Measurements from ENCODE around the gene AMN1.
"Not testable (repeated sequence)": the region's sequence is repeated elsewhere in the genome, so short reads cannot be mapped to it uniquely, and the experiment has no call there.

The AMN1 gene

GRCh38 chr12:31672521-31672920 lies 56.3 kb downstream of the AMN1 start:
- DNase-seq = no peak

GRCh38 chr12:31669582-31669981 lies 59.2 kb downstream of the AMN1 start:
- not testable (repeated sequence) for DNase-seq

GRCh38 chr12:31669020-31669419 lies 59.8 kb downstream of the AMN1 start:
- DNase-seq = no peak

GRCh38 chr12:31664038-31664437 lies 64.8 kb downstream of the AMN1 start:
- DNase-seq = no peak

GRCh38 chr12:31663576-31663975 lies 65.2 kb downstream of the AMN1 start:
- no peak for DNase-seq

GRCh38 chr12:31662176-31662849 lies 66.5 kb downstream of the AMN1 start:
- DNase-seq = no peak

GRCh38 chr12:31659087-31659942 lies 69.5 kb downstream of the AMN1 start, which contains the start of gene ETFBKMT:
TSS of gene ETFBKMT (plus strand) at chr12:31659688. CDS start at chr12:31661954, 2,266 bp downstream.
- DNase-seq = peak; percentile 90

GRCh38 chr12:31658471-31659086 lies 70.2 kb downstream of the AMN1 start:
- peak; percentile 50 for DNase-seq

GRCh38 chr12:31655792-31656191 lies 73.0 kb downstream of the AMN1 start:
- DNase-seq = no peak

GRCh38 chr12:31655208-31655607 lies 73.6 kb downstream of the AMN1 start:
- DNase-seq = no peak

GRCh38 chr12:31651893-31652521 lies 76.8 kb downstream of the AMN1 start:
- no peak for DNase-seq

GRCh38 chr12:31650918-31651317 lies 77.9 kb downstream of the AMN1 start:
- DNase-seq = no peak

- DNase-seq = peak; percentile 98
Measured at GRCh38 chr12:31647086-31647491, 81.7 kb downstream of the AMN1 start.

- no peak for DNase-seq
Measured at GRCh38 chr12:31645924-31646323, 82.9 kb downstream of the AMN1 start.

- no peak for DNase-seq
Measured at GRCh38 chr12:31644536-31644935, 84.3 kb downstream of the AMN1 start.

- no peak for DNase-seq
Measured at GRCh38 chr12:31641509-31642090, 87.2 kb downstream of the AMN1 start.

- DNase-seq = no peak
Measured at GRCh38 chr12:31634620-31635019, 94.2 kb downstream of the AMN1 start.

GRCh38 chr12:31633464-31633863 lies 95.4 kb downstream of the AMN1 start:
- DNase-seq = no peak

- no peak for DNase-seq
Measured at GRCh38 chr12:31631809-31632208, 97.0 kb downstream of the AMN1 start.

- no peak for DNase-seq
Measured at GRCh38 chr12:31631023-31631724, 97.6 kb downstream of the AMN1 start.

- no peak for DNase-seq
Measured at GRCh38 chr12:31629756-31630732, 98.8 kb downstream of the AMN1 start.
